Measurements from ENCODE around the gene SLC35F1. TPM values are rescaled to one million over a fixed set of nuclear protein-coding genes. Genes with fewer than 3 reads are reported as not detected.

SLC35F1 gene
- polyA plus RNA-seq, 1 donor from 2014 or later, result 35.1 TPM

DNA sequence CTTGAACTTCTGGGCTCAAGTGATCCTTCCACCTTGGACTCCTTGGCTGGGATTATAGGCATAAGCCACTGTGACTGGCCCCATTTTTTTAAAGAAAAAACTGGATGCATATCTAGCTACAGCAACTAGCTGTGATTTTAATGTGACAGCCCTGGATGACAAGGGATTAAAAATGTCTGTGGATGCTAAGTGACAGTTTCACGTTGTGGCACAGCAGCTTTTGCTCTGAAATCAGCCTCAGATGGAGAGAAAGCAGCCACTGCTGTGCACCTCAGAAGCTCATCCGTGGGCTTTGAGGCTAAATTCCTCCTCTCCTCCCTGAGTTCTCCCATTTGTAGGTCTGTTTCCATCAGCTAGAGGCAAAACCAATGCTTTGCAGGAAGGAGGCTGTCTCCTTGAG, 195.3 kb downstream of the SLC35F1 start:
- H3K9me3 ChIP-seq (ENCODE audit: low read length), result no peaks in the 10 kb centered on the region
- H3K36me3 ChIP-seq (ENCODE audit: insufficient read depth, low read length), result no peaks in the 10 kb centered on the region
- peak overlapping the region; percentile 48 for H3K4me3 ChIP-seq (ENCODE audit: low read length)
- H3K9me2 ChIP-seq (ENCODE audit: insufficient read depth, low read length), result no peaks in the 10 kb centered on the region
- TF ChIP-seq SMC3 (conservative IDR thresholded peaks at IDR 0.05; ENCODE audit: poor library complexity) (no peak), POLR2AphosphoS5 (IDR thresholded peaks at IDR 0.05) (peak; percentile 38), EP300 (conservative IDR thresholded peaks at IDR 0.05; ENCODE audit: poor library complexity, severe bottlenecking) (peak; percentile 79)
- no peaks in the 10 kb centered on the region for H3K79me2 ChIP-seq (replicated peaks; ENCODE audit: insufficient read depth, low read length)
- no peaks in the 10 kb centered on the region for H3K27me3 ChIP-seq (ENCODE audit: insufficient read depth, low read depth, low read length)
- no peak overlapping the region for H2AFZ ChIP-seq (ENCODE audit: low read depth, low read length)
- H3K27ac ChIP-seq (ENCODE audit: low read length), result peak overlapping the region; percentile 76
- H3K4me2 ChIP-seq (ENCODE audit: low read length), result peak overlapping the region; percentile 6
- H3K9ac ChIP-seq (ENCODE audit: low read length), result peak overlapping the region; percentile 48
- no peaks in the 10 kb centered on the region for H4K20me1 ChIP-seq (ENCODE audit: insufficient read depth)
- peaks cover 3% of the 10 kb centered on the region for H3F3A ChIP-seq (ENCODE audit: insufficient read depth, low read length, poor library complexity, severe bottlenecking)

DNA sequence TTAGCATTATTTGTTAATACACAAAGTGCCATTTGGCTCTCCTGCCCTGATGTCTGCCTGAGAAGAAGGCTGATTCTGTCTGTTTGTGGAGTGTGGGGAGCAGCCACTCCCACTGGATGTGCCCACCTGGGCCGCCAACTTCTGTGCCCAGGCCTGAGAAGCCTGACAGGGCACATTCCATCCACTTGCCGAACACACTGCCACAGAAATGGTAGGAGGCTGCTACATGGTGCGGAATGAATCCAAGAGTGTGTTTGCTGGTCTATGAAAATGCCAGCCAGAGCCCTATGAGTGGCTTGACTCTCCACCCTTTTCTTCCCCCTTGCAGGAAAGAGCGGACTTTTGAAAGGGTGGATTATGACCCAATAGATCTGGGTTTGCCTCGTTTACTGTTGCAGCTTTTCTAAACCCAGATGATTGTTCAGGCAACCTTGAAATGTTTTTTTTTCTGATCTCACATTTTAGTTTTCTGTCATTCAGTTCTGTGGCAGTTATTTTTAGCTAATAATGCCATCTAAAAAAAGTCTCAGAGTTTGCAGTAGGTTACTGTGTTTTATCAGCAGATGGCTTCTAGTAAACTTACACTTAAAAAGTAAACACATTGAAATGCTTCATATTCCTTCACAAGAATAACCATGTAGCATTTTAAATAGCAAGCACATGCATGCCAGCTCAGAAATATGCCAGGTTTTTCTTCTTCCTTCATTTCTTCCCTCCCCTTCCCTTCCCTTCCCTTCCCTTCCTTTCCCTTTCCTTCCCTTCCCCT, 196.5 kb downstream of the SLC35F1 start:
- TF ChIP-seq SMC3 (conservative IDR thresholded peaks at IDR 0.05; ENCODE audit: poor library complexity) (no peak), EZH2 (IDR thresholded peaks at IDR 0.05; ENCODE audit: borderline replicate concordance, insufficient read depth, low read length, poor library complexity, severe bottlenecking) (no peak)
- H3K27me3 ChIP-seq (ENCODE audit: insufficient read depth, low read depth, low read length), result no peaks in the 10 kb centered on the region
- no peaks in the 10 kb centered on the region for H3K9me3 ChIP-seq (ENCODE audit: low read length)

DNA sequence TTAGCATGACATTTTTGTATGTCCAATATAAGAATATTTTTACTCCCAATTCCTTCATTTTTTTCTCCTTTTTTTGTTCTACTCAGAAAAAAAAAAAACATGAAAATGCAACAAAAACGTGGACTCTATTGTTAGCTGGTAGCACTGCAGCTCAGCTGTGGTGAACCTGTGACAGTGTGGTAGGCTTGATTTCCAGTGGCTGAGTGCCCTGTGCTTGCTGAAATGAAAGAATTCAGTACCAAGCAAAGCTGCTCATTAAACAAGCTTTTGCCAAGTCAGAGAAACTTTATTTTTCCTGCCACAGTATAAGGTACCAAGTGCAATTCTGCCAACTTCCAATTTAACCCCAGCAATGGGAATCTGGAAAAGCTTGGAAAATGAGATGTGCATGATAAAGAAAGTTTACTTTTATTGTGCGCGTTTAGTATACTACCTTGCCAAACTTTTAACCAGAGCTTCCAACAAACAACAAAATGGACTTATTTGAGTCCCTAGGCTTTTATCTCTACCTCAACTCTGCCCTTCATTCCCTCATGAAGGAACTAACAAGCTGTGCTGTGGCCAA, 215.2 kb downstream of the SLC35F1 start:
- H3K9me2 ChIP-seq (ENCODE audit: insufficient read depth, low read length), result no peaks in the 10 kb centered on the region
- no peak overlapping the region for H3K4me2 ChIP-seq (ENCODE audit: low read length)
- H3K27ac ChIP-seq (ENCODE audit: low read length), result no peak overlapping the region

More for the DNA sequence above, 196.5 kb downstream of the SLC35F1 start:
- Histone ChIP-seq H3K27ac (ENCODE audit: low read length) (no peak overlapping the region), H3K9me2 (ENCODE audit: insufficient read depth, low read length) (no peaks in the 10 kb centered on the region), H3K4me3 (ENCODE audit: low read length) (no peak overlapping the region), H3F3A (ENCODE audit: insufficient read depth, low read length, poor library complexity, severe bottlenecking) (peaks cover 3% of the 10 kb centered on the region), H3K79me2 (replicated peaks; ENCODE audit: insufficient read depth, low read length) (no peaks in the 10 kb centered on the region), H2AFZ (ENCODE audit: low read depth, low read length) (no peak overlapping the region), H3K4me2 (ENCODE audit: low read length) (no peak overlapping the region), H3K9ac (ENCODE audit: low read length) (no peak overlapping the region), H3K36me3 (ENCODE audit: insufficient read depth, low read length) (no peaks in the 10 kb centered on the region), H4K20me1 (ENCODE audit: insufficient read depth) (no peaks in the 10 kb centered on the region)

More for the DNA sequence above, 215.2 kb downstream of the SLC35F1 start:
- H2AFZ ChIP-seq (ENCODE audit: low read depth, low read length), result no peak overlapping the region
- no peaks in the 10 kb centered on the region for H3K79me2 ChIP-seq (replicated peaks; ENCODE audit: insufficient read depth, low read length)
- no peaks in the 10 kb centered on the region for H3K27me3 ChIP-seq (ENCODE audit: insufficient read depth, low read depth, low read length)
- H3K36me3 ChIP-seq (ENCODE audit: insufficient read depth, low read length), result no peaks in the 10 kb centered on the region
- H3K9ac ChIP-seq (ENCODE audit: low read length), result no peak overlapping the region
- TF ChIP-seq EZH2 (IDR thresholded peaks at IDR 0.05; ENCODE audit: borderline replicate concordance, insufficient read depth, low read length, poor library complexity, severe bottlenecking) (no peak), POLR2AphosphoS5 (IDR thresholded peaks at IDR 0.05) (no peak), MXI1 (conservative IDR thresholded peaks at IDR 0.05; ENCODE audit: poor library complexity, severe bottlenecking) (no peak), EP300 (conservative IDR thresholded peaks at IDR 0.05; ENCODE audit: poor library complexity, severe bottlenecking) (no peak), SMC3 (conservative IDR thresholded peaks at IDR 0.05; ENCODE audit: poor library complexity) (no peak), TAF1 (IDR thresholded peaks at IDR 0.05; ENCODE audit: low read depth) (no peak), RAD21 (conservative IDR thresholded peaks at IDR 0.05) (no peak)
- TF ChIP-seq, protein P1, sequence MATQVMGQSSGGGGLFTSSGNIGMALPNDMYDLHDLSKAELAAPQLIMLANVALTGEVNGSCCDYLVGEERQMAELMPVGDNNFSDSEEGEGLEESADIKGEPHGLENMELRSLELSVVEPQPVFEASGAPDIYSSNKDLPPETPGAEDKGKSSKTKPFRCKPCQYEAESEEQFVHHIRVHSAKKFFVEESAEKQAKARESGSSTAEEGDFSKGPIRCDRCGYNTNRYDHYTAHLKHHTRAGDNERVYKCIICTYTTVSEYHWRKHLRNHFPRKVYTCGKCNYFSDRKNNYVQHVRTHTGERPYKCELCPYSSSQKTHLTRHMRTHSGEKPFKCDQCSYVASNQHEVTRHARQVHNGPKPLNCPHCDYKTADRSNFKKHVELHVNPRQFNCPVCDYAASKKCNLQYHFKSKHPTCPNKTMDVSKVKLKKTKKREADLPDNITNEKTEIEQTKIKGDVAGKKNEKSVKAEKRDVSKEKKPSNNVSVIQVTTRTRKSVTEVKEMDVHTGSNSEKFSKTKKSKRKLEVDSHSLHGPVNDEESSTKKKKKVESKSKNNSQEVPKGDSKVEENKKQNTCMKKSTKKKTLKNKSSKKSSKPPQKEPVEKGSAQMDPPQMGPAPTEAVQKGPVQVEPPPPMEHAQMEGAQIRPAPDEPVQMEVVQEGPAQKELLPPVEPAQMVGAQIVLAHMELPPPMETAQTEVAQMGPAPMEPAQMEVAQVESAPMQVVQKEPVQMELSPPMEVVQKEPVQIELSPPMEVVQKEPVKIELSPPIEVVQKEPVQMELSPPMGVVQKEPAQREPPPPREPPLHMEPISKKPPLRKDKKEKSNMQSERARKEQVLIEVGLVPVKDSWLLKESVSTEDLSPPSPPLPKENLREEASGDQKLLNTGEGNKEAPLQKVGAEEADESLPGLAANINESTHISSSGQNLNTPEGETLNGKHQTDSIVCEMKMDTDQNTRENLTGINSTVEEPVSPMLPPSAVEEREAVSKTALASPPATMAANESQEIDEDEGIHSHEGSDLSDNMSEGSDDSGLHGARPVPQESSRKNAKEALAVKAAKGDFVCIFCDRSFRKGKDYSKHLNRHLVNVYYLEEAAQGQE (IDR thresholded peaks at IDR 0.05; ENCODE audit: borderline replicate concordance), result no peak
- TF ChIP-seq, protein P2, sequence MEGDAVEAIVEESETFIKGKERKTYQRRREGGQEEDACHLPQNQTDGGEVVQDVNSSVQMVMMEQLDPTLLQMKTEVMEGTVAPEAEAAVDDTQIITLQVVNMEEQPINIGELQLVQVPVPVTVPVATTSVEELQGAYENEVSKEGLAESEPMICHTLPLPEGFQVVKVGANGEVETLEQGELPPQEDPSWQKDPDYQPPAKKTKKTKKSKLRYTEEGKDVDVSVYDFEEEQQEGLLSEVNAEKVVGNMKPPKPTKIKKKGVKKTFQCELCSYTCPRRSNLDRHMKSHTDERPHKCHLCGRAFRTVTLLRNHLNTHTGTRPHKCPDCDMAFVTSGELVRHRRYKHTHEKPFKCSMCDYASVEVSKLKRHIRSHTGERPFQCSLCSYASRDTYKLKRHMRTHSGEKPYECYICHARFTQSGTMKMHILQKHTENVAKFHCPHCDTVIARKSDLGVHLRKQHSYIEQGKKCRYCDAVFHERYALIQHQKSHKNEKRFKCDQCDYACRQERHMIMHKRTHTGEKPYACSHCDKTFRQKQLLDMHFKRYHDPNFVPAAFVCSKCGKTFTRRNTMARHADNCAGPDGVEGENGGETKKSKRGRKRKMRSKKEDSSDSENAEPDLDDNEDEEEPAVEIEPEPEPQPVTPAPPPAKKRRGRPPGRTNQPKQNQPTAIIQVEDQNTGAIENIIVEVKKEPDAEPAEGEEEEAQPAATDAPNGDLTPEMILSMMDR (IDR thresholded peaks at IDR 0.05; ENCODE audit: poor library complexity, severe bottlenecking), result no peak
- no peaks in the 10 kb centered on the region for H4K20me1 ChIP-seq (ENCODE audit: insufficient read depth)
- H3K4me3 ChIP-seq (ENCODE audit: low read length), result no peak overlapping the region
- H3F3A ChIP-seq (ENCODE audit: insufficient read depth, low read length, poor library complexity, severe bottlenecking), result no peaks in the 10 kb centered on the region
- no peaks in the 10 kb centered on the region for H3K9me3 ChIP-seq (ENCODE audit: low read length)

Data from neural cell (in vitro differentiated cells).